ENCODE data around the gene ACP6.

The ACP6 gene

DNA sequence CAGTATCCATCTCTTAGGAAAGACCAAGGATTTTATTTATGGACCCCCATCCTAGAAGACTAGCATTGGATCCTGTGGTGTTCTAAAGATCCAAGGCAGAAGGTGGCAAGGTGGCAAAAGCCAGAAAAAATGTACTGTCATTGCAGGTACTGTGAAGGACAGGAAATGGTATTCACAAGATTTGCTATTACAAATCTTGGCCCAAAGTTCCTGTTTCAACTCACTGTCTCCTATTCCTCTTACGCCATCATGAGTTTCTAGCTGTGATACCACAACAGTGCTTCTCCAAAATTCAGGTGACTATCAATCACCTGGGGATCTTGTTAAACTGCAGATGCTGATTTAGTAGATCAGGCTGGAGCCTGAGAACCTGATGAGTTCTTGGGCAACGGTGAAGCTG is 21.4 kb downstream of the ACP6 start:
- DNase-seq, result no peak

DNA sequence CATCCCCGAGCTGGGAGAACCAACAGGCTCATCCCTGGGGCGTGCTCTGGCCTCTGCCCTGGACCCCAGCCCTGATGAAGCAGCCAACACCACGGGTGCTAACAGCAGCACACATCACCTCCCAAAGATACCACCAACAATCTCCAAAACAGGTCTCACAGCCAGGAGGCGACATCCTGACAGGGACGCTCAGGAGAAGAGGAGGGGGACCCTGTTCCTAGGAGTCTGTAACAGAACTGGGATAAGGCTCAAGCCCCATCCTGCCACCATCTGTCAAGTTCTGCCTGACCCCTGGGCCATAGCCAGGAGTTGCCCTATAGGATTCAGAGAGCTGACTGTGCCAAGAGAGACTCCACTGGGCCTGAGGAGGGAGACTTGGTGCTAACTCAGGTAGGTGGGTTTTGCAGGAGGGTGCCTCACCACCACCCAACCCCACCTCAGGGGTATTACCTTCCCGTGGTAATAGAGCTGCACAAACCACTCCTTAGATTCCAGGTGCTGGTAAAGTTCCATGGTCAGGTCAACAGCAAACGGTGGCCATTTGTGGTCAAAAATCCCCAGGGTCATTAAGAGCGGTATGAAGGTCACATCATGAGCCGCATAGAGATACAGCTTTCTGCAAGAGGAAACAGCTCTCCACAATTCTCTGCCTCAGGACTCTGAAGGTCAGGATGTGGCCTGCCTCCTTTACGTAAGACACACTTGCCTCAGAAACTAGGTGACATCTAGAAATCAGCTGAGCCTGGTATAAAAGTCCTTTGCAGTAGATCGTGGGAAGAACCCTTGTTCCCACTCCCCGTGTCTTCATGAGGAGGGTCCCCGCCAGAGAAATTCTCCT is 22.3 kb downstream of the ACP6 start:
- DNase-seq, result no peak

DNA sequence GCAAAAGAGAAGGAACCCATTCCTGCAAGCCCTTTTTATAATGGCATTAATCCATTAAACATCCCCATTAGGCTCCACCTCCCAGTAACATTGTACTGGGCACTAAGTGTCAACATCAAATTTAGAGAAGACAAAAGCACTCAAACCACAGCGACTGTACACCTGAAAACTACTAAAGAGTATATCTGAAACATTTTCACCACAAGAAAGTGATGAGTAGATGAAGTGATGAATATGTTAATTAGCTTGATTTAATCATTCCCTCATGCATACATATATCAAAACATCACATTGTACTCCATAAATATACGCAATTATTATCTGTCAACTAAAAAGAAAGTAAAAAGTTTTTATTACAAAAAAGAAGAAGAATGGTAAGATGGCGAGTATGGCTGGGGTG is 26.4 kb downstream of the ACP6 start:
- no peak for DNase-seq

DNA sequence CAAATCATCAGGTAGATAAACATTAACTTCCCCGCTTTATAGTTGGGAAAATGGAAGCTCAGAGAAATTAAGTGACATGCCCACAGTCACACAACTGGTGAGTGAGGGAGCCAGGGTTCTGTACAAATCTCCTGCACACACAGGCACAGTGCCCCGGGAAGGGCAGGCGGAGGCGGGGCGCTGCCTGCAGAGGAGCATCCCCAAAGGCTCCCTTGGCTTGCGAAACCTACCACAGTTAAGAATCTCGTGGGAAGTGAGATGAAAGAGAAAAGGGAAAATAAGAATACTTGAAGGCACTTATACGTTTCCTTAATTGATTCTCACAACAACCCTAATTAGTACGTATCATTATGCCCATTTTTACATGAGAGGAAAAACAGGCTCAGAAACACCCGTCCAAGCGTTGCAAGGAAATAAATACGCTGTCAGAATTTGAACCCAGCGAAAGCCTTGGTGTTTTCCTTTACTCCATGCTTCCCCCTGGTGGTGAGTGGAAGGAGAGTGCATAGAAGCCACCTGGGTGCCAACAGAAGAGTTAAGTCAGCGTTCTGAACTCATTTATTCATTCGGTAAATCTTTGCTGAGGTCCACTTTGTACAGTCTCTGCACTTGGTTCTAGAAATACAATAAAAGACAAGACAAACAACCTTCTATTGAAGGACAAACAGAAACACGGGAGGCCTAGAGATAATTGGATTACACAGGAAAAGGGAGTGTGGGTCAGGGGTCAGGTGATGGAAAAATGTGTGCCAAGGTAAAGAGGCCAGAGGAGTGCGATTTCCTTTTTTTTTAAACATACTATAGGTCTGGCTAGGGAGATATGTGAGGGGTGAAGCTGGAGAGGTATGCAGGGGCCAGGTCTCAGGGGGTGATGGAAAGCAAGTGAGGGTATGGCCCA is 28.4 kb downstream of the ACP6 start:
- no peak for DNase-seq

DNA sequence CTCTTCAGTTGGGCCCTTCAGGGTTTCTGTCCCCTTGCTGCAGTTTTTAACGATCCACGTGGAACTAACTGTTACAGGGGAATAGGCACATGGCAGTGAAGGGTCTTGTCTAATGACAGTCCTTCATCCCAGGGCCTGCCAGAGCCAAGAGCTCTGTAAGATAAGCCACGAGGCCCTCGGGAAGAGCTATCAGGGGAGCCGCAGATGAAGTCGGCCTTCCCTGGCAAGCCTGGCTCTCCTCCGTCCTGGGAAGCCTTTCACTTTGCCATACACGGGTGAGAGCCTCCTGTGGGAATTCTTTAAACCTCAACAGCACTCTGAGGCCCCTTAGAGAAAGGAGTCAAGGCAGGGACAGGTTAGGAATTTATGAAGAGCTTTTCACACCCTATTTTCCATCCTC is 29.0 kb downstream of the ACP6 start:
- DNase-seq, result no peak

DNA sequence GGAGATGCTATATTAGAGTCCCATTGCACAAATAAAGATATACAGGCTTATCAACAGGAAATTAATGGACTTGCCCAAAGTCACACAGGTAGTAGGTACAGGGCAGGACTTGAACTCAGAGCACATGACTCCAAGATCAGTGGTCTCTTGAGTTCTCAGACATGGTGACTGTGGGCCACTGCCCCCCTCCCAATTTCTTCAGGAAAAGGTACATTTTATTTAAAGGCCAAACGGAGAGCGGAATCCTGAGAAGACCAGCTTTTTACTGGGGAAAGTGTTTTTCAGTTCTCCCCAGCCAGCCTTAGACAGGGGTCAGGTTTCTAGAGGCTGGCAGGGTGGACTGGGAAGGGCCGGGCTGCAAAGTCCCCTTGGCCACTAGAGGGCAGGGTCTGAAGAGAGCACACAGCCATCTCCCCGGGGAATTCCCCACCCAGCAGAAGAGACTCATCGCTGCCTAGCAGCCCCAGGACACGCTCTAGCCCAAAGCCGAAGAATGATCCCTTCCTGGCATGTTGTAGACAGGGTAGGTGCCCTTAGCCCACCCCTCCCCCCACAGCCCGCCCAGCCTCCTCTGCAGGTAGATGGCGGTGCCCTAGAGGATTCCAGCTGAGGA is 29.7 kb downstream of the ACP6 start:
- DNase-seq, result no peak

DNA sequence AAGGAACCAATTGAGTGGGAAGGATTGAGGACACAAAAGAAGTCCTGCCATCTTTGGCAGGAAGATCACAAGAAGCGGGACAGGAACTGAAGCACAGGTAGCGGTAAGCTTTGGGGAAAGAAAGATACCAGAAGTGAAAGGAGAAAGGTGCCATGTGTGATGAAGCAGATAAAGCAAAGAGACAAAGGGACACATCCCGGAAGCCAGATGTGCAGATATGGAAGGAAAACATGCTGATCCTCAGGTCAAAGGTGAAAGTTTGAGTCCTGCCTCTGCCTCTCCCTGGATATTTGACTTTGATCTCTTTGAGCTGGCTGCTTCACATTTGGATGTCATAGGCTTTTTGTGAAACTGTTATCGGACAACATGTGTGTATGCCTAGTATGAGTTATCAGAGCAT is 34.0 kb downstream of the ACP6 start:
- DNase-seq, result no peak

DNA sequence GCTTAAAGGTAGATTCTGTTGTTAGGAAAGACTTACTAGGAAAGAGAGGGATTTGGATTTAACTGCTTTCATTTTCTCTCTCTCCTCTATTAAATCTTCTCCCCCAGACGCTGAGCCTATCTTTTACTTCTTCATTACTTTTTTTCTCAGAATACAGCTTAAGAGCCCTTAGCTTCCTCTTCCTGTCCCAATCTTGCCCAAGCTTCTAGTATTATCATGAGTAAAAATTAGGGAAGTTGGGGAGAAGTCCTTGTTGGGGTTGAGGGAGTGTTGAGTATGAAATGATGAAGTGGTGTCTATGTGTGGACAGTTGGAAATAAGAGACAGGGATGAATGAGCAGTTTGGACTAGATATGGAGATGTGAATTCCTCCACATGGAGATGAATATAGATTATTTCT is 35.0 kb downstream of the ACP6 start:
- no peak for DNase-seq

DNA sequence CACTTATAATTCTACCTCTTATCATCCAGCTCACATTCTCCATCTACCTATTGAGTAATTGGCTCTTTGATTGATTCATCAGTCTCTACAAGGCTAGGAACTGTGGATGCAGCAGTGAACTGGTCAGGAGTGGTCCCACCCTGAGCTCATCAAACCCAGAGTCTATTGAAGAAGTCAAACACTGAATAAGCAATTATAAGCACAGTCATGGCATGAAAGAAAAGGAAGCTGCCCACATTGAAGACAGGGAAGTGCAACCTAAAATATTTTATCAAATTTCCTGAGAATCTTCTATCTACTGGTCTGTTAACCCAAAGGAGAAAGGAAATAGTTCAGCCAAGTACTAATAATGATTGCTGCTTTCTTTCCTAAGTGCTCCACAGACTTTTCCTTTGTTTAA is 35.7 kb downstream of the ACP6 start:
- DNase-seq, result no peak

DNA sequence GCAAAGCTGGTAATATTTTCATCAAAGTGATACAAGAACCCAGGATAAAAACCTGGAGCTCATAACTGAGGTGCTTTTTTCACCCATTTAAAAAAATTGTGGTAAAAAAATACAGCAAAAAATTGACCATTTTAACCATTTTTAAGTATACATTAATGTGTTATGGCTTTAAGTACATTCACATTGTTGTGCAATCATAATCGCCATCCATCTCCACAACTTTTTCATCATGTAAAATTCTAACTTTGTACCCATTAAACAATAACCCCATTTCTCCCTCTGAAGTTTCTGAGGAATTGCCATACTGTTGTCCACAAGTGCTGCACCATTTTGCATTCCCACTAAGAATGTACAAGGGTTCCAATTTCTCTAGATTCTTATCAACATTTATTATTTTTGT is 36.6 kb downstream of the ACP6 start:
- DNase-seq, result no peak

DNA sequence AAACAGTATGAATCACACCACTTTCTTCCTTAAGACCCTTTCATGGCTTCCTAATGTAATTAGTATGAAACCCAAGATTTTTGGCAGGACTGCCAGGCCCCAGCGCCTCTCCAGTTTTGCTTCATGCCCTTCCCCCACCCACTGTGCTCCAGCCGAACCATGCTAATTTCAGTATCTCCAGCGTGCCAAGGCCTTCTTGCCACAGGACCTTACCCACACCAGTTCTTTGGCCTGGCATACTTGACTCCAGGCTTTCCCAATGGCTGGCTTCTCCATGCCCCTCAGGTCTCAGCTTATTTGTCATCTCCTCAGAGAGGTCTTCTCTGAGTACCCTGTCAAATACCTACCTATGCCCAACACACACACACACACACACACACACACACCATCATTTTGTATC is 38.5 kb downstream of the ACP6 start:
- no peak for DNase-seq

DNA sequence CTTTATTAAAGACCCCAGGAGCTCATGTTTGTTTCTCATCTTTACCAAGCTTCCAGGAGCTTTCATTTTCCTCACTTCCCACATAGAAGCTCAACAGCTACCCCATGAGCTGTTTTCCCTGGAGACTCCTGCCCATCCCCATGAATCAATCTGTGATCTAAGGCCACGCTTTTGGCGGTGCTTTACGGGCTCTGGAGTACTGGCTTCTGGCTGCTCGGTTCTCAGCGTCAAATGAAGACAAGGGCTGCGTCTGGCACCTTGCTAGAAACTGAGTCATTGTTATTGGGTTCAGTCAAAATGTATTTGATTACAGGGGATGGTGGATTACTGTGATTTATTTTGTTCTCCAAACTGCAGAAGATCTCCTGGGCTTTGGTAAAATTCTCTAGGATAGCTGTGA is 39.9 kb downstream of the ACP6 start:
- no peak for DNase-seq

DNA sequence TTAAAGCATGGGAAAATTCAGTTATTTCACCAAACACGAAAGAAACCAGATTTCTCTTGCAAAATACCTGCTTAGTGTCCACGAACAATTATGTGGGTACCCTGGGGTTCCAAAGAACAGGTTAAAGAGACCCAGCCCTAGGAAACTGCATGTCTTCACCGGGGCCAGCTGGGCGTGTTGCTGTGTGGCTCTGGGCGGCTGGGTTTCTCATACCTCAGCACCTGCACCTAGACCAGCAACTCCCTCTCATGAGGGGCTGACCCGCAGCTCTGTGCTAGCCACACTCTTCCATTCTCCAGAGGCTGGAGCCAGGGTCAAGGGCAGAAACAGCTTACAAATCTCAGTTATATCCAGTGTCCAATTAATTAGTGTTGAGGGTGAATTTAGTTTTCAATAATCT is 40.3 kb downstream of the ACP6 start:
- DNase-seq, result no peak

DNA sequence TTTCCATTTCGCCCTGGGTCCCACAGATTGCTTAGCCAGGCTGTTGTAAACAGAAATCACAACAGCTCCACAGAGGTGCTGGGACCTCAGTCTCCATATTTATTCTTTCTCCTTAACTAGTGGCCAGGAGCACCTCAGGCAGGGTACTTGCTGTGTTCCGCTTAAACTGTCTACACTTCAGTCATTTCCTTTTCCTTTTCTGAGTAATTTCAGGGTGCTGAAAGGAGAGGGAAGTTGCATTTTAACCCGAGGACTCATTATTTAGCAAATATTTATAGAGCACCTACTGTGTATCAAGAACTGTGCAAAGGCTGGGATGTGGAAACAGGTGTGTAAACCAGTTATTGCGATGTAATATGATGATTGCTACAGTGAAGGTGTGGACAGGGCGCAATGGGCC is 41.9 kb downstream of the ACP6 start:
- DNase-seq, result no peak

DNA sequence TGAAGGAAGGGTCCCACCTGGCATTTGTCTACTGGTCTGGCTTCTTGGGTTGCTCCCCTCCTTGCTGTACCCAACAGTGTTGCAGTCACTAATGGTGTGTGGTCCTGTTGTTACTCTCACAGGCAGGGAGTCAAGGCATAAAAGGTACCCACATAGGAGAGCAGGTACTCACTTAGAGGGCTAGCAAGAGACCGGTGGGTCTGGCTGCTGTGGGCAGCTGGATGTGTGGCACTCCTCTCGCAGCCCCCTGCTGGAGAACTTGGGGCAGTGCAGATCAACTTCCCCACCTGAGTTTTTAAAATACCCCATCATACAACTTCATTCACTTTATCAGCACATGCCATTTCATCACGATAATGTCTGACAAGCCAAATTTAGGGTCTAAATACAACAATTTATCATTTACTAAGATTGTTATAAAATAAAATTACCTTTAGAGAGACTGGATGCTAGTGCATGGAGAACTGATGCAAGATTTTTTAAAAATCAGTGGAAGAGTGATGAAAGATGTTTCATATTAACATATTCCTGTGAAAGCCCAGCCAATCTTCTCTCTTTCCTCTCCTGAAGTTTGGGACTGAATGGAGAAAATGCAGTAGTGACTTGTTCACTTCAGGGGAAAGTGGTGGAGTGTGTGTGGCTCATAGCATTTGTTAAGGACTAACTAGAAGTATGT is 42.8 kb downstream of the ACP6 start:
- no peak for DNase-seq

DNA sequence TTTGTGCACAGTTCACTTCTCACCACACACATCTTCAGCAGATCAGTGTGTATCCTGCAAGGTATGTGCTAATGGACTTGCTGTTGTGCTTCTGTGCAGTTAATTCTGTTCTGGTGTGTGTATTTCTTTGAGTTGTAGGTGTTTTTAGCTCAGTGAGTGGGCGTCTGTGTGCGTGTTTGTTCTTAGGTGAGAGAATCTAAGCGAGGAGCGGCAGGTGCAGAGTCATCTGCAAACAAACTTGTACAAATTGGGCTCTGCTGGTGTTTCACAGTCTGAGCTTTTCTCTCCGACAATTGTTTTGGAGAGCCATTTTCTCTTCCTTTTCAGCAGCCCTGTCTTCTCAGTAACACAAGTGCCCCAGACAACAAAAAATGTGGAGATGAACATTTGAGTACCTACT is 43.6 kb downstream of the ACP6 start:
- DNase-seq, result no peak

DNA sequence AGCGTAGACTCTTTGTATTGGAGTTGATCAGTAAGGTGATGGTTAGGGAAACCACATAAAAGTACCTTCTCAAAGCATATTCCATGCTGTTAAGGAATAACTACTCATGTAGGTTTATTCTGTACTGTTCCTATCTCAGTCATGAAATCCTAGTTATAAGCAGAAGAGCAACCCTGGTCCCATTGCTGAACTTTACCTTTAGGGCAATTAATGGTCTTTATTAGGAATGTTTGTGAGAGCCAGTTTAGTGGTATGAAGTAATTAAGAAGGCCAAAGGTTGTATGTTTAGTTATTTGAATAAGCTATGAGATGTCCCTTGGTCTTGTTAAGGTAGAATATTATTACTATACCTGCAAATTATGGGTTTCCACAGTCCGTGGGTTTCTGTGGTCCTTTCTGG is 44.0 kb downstream of the ACP6 start:
- no peak for DNase-seq

DNA sequence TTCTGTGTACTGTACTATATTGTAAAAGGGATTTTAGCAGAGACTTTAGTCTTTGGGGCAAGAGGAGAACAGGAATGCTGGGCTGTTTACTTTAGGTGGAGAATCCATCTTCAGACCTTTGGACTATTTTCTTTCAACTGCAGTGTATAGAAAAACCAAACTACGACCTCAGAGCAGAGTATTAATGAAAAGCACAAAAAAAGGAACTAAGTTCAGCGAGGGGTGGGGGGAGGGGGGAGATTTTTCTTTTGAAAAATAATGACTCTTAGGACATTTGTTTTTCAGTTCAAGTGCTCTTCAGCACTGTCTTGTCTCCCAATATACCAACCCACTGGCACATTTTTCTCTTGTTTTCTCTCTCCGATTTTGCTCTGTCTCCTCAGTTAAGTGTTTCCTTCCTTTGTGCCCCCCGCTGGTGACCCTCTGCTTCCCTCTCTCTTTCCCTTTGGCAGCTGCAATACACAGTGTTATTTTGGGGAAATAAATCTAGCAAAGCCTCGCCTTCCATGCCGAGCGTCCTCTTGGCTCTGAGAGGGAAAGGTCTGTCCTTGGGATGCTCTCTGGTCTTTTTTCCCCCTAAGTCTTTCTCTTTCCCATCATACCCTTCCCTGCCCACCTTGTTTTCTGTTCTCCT is 44.8 kb downstream of the ACP6 start:
- no peak for DNase-seq

DNA sequence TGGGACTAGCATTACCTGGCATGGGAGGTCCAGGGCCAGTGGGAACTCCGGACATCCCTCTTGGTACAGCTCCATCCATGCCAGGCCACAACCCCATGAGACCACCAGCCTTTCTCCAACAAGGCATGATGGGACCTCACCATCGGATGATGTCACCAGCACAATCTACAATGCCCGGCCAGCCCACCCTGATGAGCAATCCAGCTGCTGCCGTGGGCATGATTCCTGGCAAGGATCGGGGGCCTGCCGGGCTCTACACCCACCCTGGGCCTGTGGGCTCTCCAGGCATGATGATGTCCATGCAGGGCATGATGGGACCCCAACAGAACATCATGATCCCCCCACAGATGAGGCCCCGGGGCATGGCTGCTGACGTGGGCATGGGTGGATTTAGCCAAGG is 45.8 kb downstream of the ACP6 start:
- DNase-seq, result no peak

DNA sequence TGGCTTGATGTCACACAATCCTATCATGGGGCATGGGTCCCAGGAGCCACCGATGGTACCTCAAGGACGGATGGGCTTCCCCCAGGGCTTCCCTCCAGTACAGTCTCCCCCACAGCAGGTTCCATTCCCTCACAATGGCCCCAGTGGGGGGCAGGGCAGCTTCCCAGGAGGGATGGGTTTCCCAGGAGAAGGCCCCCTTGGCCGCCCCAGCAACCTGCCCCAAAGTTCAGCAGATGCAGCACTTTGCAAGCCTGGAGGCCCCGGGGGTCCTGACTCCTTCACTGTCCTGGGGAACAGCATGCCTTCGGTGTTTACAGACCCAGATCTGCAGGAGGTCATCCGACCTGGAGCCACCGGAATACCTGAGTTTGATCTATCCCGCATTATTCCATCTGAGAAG is 46.3 kb downstream of the ACP6 start:
- no peak for DNase-seq

DNA sequence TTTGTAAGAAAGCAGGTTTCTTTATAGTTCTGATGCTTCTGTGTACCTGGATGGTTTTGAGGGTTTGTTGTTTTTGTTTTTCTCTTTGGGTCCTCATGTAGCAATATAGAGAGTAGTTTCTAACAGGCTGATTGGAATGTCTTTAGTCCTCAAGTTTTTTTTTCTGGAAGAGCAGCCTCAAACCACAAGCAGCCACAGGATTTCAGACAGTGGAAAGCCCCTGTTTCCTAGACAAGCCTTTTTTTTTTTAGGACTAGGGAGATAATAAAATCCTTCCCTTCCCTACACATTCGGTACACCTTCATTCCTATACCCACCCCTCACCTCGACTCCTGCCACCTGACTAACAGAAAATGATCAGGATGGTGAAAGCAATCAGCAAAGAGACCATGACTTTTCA is 47.6 kb downstream of the ACP6 start:
- DNase-seq, result no peak

DNA sequence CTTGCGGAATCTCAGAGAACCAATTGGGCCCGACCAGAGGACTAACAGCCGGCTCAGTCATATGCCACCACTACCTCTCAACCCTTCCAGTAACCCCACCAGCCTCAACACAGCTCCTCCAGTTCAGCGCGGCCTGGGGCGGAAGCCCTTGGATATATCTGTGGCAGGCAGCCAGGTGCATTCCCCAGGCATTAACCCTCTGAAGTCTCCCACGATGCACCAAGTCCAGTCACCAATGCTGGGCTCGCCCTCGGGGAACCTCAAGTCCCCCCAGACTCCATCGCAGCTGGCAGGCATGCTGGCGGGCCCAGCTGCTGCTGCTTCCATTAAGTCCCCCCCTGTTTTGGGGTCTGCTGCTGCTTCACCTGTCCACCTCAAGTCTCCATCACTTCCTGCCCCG is 49.8 kb downstream of the ACP6 start:
- DNase-seq, result no peak

DNA sequence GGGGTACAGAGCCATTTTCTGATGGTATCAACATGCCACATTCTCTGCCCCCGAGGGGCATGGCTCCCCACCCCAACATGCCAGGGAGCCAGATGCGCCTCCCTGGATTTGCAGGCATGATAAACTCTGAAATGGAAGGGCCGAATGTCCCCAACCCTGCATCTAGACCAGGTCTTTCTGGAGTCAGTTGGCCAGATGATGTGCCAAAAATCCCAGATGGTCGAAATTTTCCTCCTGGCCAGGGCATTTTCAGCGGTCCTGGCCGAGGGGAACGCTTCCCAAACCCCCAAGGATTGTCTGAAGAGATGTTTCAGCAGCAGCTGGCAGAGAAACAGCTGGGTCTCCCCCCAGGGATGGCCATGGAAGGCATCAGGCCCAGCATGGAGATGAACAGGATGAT is 50.6 kb downstream of the ACP6 start:
- DNase-seq, result no peak
